IPS-18a (cell line): ENCODE measurements around the gene RARRES2.
A peak's percentile ranks its signal among the peaks of the same experiment; 100 is the strongest.

ENCODE experiments used
- H3K27ac ChIP-seq: one replicate; pipeline ENCODE4 v1.5.1; 2013; ENCODE audit warnings: low read length
- H3K27me3 ChIP-seq: one replicate; pipeline ENCODE4 v1.6.1; 2013; ENCODE audit warnings: mild to moderate bottlenecking, low read length; ENCODE audit not compliant: control insufficient read depth, insufficient read depth
- H3K36me3 ChIP-seq: one replicate; pipeline ENCODE4 v1.6.1; 2013; ENCODE audit warnings: low read depth, low read length; ENCODE audit not compliant: control insufficient read depth
- H3K4me1 ChIP-seq: one replicate; pipeline ENCODE4 v1.6.1; 2013; ENCODE audit warnings: low read depth, low read length; ENCODE audit not compliant: control insufficient read depth
- H3K4me3 ChIP-seq: one replicate; pipeline ENCODE4 v1.5.1; 2013; ENCODE audit warnings: low read length
- H3K9ac ChIP-seq: one replicate; pipeline ENCODE4 v1.6.1; 2013; ENCODE audit warnings: mild to moderate bottlenecking, low read length, moderate library complexity
- H3K9me3 ChIP-seq: one replicate; pipeline ENCODE4 v1.6.1; 2013; ENCODE audit warnings: low read depth, low read length; ENCODE audit not compliant: control insufficient read depth

The RARRES2 gene

GRCh38 chr7:150382123-150382843 is 40.9 kb upstream of the RARRES2 start:
- Histone ChIP-seq H3K36me3 (peaks cover 8% of the 10 kb centered on the region), H3K9ac (no peak overlapping the region), H3K9me3 (no peaks in the 10 kb centered on the region), H3K4me1 (peaks cover 64% of the 10 kb centered on the region), H3K4me3 (no peak overlapping the region), H3K27me3 (no peaks in the 10 kb centered on the region), H3K27ac (peak overlapping the region; percentile 33)

DNA sequence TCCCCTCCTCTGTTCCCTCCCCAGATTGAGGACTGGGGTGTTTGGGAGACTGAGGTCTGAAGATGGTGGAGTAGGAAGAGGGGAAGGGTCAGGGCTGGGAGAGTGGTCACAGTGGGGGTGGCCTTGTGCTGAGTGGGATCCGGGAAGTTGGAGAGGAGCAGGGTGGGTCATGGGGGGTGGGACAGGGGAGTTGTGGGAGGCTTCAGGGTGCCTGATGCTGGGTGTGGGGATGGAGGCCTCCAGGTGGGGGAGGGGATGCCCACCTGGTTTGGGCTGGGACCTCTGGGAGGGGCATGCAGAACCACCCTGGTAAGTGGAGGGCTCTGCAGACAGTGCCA is 40.3 kb upstream of the RARRES2 start:
- no peak overlapping the region for H3K27ac ChIP-seq
- H3K4me1 ChIP-seq = peaks cover 69% of the 10 kb centered on the region
- H3K27me3 ChIP-seq = no peaks in the 10 kb centered on the region

GRCh38 chr7:150381096-150381495 is 39.7 kb upstream of the RARRES2 start:
- H3K27ac ChIP-seq = no peak overlapping the region
- no peak overlapping the region for H3K9ac ChIP-seq
- H3K4me1 ChIP-seq = peaks cover 62% of the 10 kb centered on the region

More for the DNA sequence above, 40.3 kb upstream of the RARRES2 start:
- H3K9ac ChIP-seq = no peak overlapping the region
- H3K4me3 ChIP-seq = no peak overlapping the region
- H3K36me3 ChIP-seq = peaks cover 8% of the 10 kb centered on the region
- no peaks in the 10 kb centered on the region for H3K9me3 ChIP-seq

GRCh38 chr7:150380463-150380862 is 39.0 kb upstream of the RARRES2 start:
- H3K4me1 ChIP-seq = peaks cover 60% of the 10 kb centered on the region

More at GRCh38 chr7:150381096-150381495, 39.7 kb upstream of the RARRES2 start:
- peaks cover 8% of the 10 kb centered on the region for H3K36me3 ChIP-seq
- H3K27me3 ChIP-seq = no peaks in the 10 kb centered on the region
- H3K9me3 ChIP-seq = no peaks in the 10 kb centered on the region
- H3K4me3 ChIP-seq = peak overlapping the region; percentile 79

GRCh38 chr7:150379441-150380379 is 38.3 kb upstream of the RARRES2 start:
- Histone ChIP-seq H3K27ac (peak overlapping the region; percentile 70), H3K9ac (peak overlapping the region; percentile 77), H3K4me3 (peak overlapping the region; percentile 79), H3K27me3 (no peaks in the 10 kb centered on the region), H3K9me3 (no peaks in the 10 kb centered on the region), H3K4me1 (peaks cover 52% of the 10 kb centered on the region), H3K36me3 (peaks cover 2% of the 10 kb centered on the region)

More at GRCh38 chr7:150380463-150380862, 39.0 kb upstream of the RARRES2 start:
- H3K27ac ChIP-seq = no peak overlapping the region
- no peaks in the 10 kb centered on the region for H3K9me3 ChIP-seq
- H3K4me3 ChIP-seq = peak overlapping the region; percentile 79
- no peaks in the 10 kb centered on the region for H3K27me3 ChIP-seq
- peaks cover 4% of the 10 kb centered on the region for H3K36me3 ChIP-seq
- H3K9ac ChIP-seq = peak overlapping the region; percentile 77

GRCh38 chr7:150378853-150379440 is 37.5 kb upstream of the RARRES2 start, which contains the start of gene ZNF775:
Gene ZNF775, plus strand, starts transcription at chr7:150379330. Its CDS starts 9,141 bp downstream, at chr7:150388471.
- H3K9ac ChIP-seq = peak within 1 kb of the TSS; percentile 94

GRCh38 chr7:150378115-150378852 is 36.9 kb upstream of the RARRES2 start:
- Histone ChIP-seq H3K4me3 (peak overlapping the region; percentile 79), H3K4me1 (peaks cover 53% of the 10 kb centered on the region), H3K27ac (peak overlapping the region; percentile 94), H3K36me3 (peaks cover 15% of the 10 kb centered on the region), H3K27me3 (no peaks in the 10 kb centered on the region), H3K9ac (peak overlapping the region; percentile 94), H3K9me3 (no peaks in the 10 kb centered on the region)

More at GRCh38 chr7:150378853-150379440, 37.5 kb upstream of the RARRES2 start, which contains the start of gene ZNF775:
- peak within 1 kb of the TSS; percentile 79 for H3K4me3 ChIP-seq
- peaks cover 8% of the 10 kb centered on the region for H3K36me3 ChIP-seq
- H3K27me3 ChIP-seq = no peaks in the 10 kb centered on the region
- no peaks in the 10 kb centered on the region for H3K9me3 ChIP-seq
- peaks cover 52% of the 10 kb centered on the region for H3K4me1 ChIP-seq
- peak within 1 kb of the TSS; percentile 94 for H3K27ac ChIP-seq

GRCh38 chr7:150377635-150378034 is 36.2 kb upstream of the RARRES2 start:
- H3K4me3 ChIP-seq = peak overlapping the region; percentile 79
- H3K9ac ChIP-seq = peak overlapping the region; percentile 94
- peaks cover 47% of the 10 kb centered on the region for H3K4me1 ChIP-seq
- peaks cover 19% of the 10 kb centered on the region for H3K36me3 ChIP-seq
- no peaks in the 10 kb centered on the region for H3K27me3 ChIP-seq
- H3K9me3 ChIP-seq = no peaks in the 10 kb centered on the region
- H3K27ac ChIP-seq = peak overlapping the region; percentile 94

- Histone ChIP-seq H3K4me3 (no peak overlapping the region), H3K27me3 (no peaks in the 10 kb centered on the region), H3K9ac (peak overlapping the region; percentile 94), H3K4me1 (peaks cover 45% of the 10 kb centered on the region), H3K9me3 (no peaks in the 10 kb centered on the region), H3K27ac (no peak overlapping the region), H3K36me3 (peaks cover 21% of the 10 kb centered on the region)
Measured at GRCh38 chr7:150377196-150377595, 35.8 kb upstream of the RARRES2 start.

- H3K27me3 ChIP-seq = no peaks in the 10 kb centered on the region
- peaks cover 45% of the 10 kb centered on the region for H3K4me1 ChIP-seq
- H3K36me3 ChIP-seq = peaks cover 25% of the 10 kb centered on the region
- no peaks in the 10 kb centered on the region for H3K9me3 ChIP-seq
- H3K9ac ChIP-seq = no peak overlapping the region
- no peak overlapping the region for H3K4me3 ChIP-seq
- no peak overlapping the region for H3K27ac ChIP-seq
Measured at GRCh38 chr7:150376560-150376959, 35.1 kb upstream of the RARRES2 start.
